Activated T-cell treated with anti-CD3 and anti-CD28 coated beads, Interleukin-2, amount 50 U/mL, for 24 hours (primary cell): ENCODE results near the gene SFMBT2.
A peak's percentile ranks its signal among the peaks of the same experiment; 100 is the strongest.
"Not testable (repeated sequence)": the region's sequence is repeated elsewhere in the genome, so short reads cannot be mapped to it uniquely, and the experiment has no call there.

Source experiments
- DNase-seq: peaks from one replicate; pipeline ENCODE4 v3.0.0-alpha.2; 2020
- H3K27ac Mint-ChIP-seq: 2 replicates; pipeline ENCODE4 v1.8.0; 2020; ENCODE audit warnings: mild to moderate bottlenecking, mixed read lengths
- H3K27me3 Mint-ChIP-seq: 2 replicates; pipeline ENCODE4 v1.8.0; 2020; ENCODE audit warnings: mixed read lengths
- H3K36me3 Mint-ChIP-seq: 2 replicates; pipeline ENCODE4 v1.8.0; 2020; ENCODE audit warnings: low read depth, mixed read lengths
- H3K4me1 Mint-ChIP-seq: 2 replicates; pipeline ENCODE4 v1.8.0; 2020; ENCODE audit warnings: low read depth, mixed read lengths
- H3K4me3 Mint-ChIP-seq: 2 replicates; pipeline ENCODE4 v1.8.0; 2020; ENCODE audit warnings: mild to moderate bottlenecking, moderate library complexity, mixed read lengths
- H3K9me3 Mint-ChIP-seq: 2 replicates; pipeline ENCODE4 v1.8.0; 2020; ENCODE audit warnings: mixed read lengths

SFMBT2 gene

GRCh38 chr10:7233259-7233991 is 177.4 kb downstream of the SFMBT2 start:
- H3K9me3 Mint-ChIP-seq: peaks cover 4% of the 10 kb centered on the region
- no peaks in the 10 kb centered on the region for H3K27me3 Mint-ChIP-seq
- peaks cover 83% of the 10 kb centered on the region for H3K36me3 Mint-ChIP-seq
- H3K4me3 Mint-ChIP-seq: no peak overlapping the region
- H3K4me1 Mint-ChIP-seq: peaks cover 23% of the 10 kb centered on the region
- H3K27ac Mint-ChIP-seq: no peak overlapping the region
- DNase-seq: no peak

- Mint-ChIP-seq H3K36me3 (peaks cover 83% of the 10 kb centered on the region), H3K4me1 (peaks cover 16% of the 10 kb centered on the region), H3K27me3 (no peaks in the 10 kb centered on the region), H3K4me3 (no peak overlapping the region), H3K9me3 (no peaks in the 10 kb centered on the region), H3K27ac (no peak overlapping the region)
- no peak for DNase-seq
Measured at GRCh38 chr10:7231509-7232414, 179.1 kb downstream of the SFMBT2 start.

- Mint-ChIP-seq H3K36me3 (peaks cover 85% of the 10 kb centered on the region), H3K9me3 (peaks cover 4% of the 10 kb centered on the region), H3K4me1 (peaks cover 16% of the 10 kb centered on the region), H3K27ac (no peak overlapping the region), H3K4me3 (no peak overlapping the region), H3K27me3 (no peaks in the 10 kb centered on the region)
- DNase-seq: no peak
Measured at GRCh38 chr10:7230951-7231350, 179.9 kb downstream of the SFMBT2 start.

GRCh38 chr10:7230036-7230435 is 180.8 kb downstream of the SFMBT2 start:
- peaks cover 14% of the 10 kb centered on the region for H3K4me1 Mint-ChIP-seq
- no peaks in the 10 kb centered on the region for H3K27me3 Mint-ChIP-seq
- H3K9me3 Mint-ChIP-seq: peaks cover 12% of the 10 kb centered on the region
- H3K4me3 Mint-ChIP-seq: no peak overlapping the region
- H3K36me3 Mint-ChIP-seq: peaks cover 85% of the 10 kb centered on the region
- H3K27ac Mint-ChIP-seq: peak overlapping the region; percentile 44
- DNase-seq: no peak

GRCh38 chr10:7225133-7225532 is 185.7 kb downstream of the SFMBT2 start:
- DNase-seq: no peak
- peaks cover 79% of the 10 kb centered on the region for H3K36me3 Mint-ChIP-seq
- H3K4me1 Mint-ChIP-seq: no peaks in the 10 kb centered on the region
- peaks cover 24% of the 10 kb centered on the region for H3K9me3 Mint-ChIP-seq
- H3K4me3 Mint-ChIP-seq: no peak overlapping the region
- H3K27ac Mint-ChIP-seq: no peak overlapping the region
- H3K27me3 Mint-ChIP-seq: no peaks in the 10 kb centered on the region

GRCh38 chr10:7218968-7219367 is 191.9 kb downstream of the SFMBT2 start:
- H3K27ac Mint-ChIP-seq: no peak overlapping the region
- H3K36me3 Mint-ChIP-seq: peaks cover 85% of the 10 kb centered on the region
- H3K27me3 Mint-ChIP-seq: no peaks in the 10 kb centered on the region

GRCh38 chr10:7212696-7213095 is 198.1 kb downstream of the SFMBT2 start:
- not testable (repeated sequence) for H3K27me3 Mint-ChIP-seq, H3K4me1 Mint-ChIP-seq, H3K9me3 Mint-ChIP-seq, H3K4me3 Mint-ChIP-seq, DNase-seq, H3K27ac Mint-ChIP-seq
- H3K36me3 Mint-ChIP-seq: peaks cover 93% of the 10 kb centered on the region

More at GRCh38 chr10:7218968-7219367, 191.9 kb downstream of the SFMBT2 start:
- H3K9me3 Mint-ChIP-seq: peaks cover 4% of the 10 kb centered on the region
- H3K4me1 Mint-ChIP-seq: no peaks in the 10 kb centered on the region
- DNase-seq: no peak
- H3K4me3 Mint-ChIP-seq: no peak overlapping the region

GRCh38 chr10:7211857-7212577 is 198.8 kb downstream of the SFMBT2 start:
- H3K36me3 Mint-ChIP-seq: peaks cover 92% of the 10 kb centered on the region
- H3K27ac Mint-ChIP-seq: no peak overlapping the region
- no peak overlapping the region for H3K4me3 Mint-ChIP-seq
- no peak for DNase-seq
- no peaks in the 10 kb centered on the region for H3K27me3 Mint-ChIP-seq
- H3K4me1 Mint-ChIP-seq: peaks cover 8% of the 10 kb centered on the region
- H3K9me3 Mint-ChIP-seq: no peaks in the 10 kb centered on the region

GRCh38 chr10:7210516-7210915 is 200.3 kb downstream of the SFMBT2 start:
- DNase-seq: no peak
- Mint-ChIP-seq H3K4me3 (no peak overlapping the region), H3K9me3 (no peaks in the 10 kb centered on the region), H3K27ac (no peak overlapping the region), H3K4me1 (peaks cover 8% of the 10 kb centered on the region), H3K36me3 (peaks cover 91% of the 10 kb centered on the region), H3K27me3 (no peaks in the 10 kb centered on the region)

- peaks cover 8% of the 10 kb centered on the region for H3K4me1 Mint-ChIP-seq
- no peak for DNase-seq
- H3K27me3 Mint-ChIP-seq: no peaks in the 10 kb centered on the region
- no peaks in the 10 kb centered on the region for H3K9me3 Mint-ChIP-seq
- no peak overlapping the region for H3K4me3 Mint-ChIP-seq
- no peak overlapping the region for H3K27ac Mint-ChIP-seq
- H3K36me3 Mint-ChIP-seq: peaks cover 90% of the 10 kb centered on the region
Measured at GRCh38 chr10:7209458-7209857, 201.4 kb downstream of the SFMBT2 start.

- no peak for DNase-seq
- Mint-ChIP-seq H3K4me3 (no peak overlapping the region), H3K36me3 (peaks cover 90% of the 10 kb centered on the region), H3K4me1 (peaks cover 8% of the 10 kb centered on the region), H3K9me3 (no peaks in the 10 kb centered on the region), H3K27me3 (no peaks in the 10 kb centered on the region), H3K27ac (peak overlapping the region; percentile 22)
Measured at GRCh38 chr10:7206412-7207100, 204.3 kb downstream of the SFMBT2 start.

- no peak for DNase-seq
- Mint-ChIP-seq H3K4me3 (no peak overlapping the region), H3K9me3 (no peaks in the 10 kb centered on the region), H3K27me3 (no peaks in the 10 kb centered on the region), H3K4me1 (peaks cover 8% of the 10 kb centered on the region), H3K27ac (no peak overlapping the region), H3K36me3 (peaks cover 92% of the 10 kb centered on the region)
Measured at GRCh38 chr10:7205656-7206055, 205.2 kb downstream of the SFMBT2 start.

- H3K27me3 Mint-ChIP-seq: no peaks in the 10 kb centered on the region
- peak overlapping the region; percentile 29 for H3K27ac Mint-ChIP-seq
- H3K4me1 Mint-ChIP-seq: peaks cover 14% of the 10 kb centered on the region
- DNase-seq: no peak
- peaks cover 94% of the 10 kb centered on the region for H3K36me3 Mint-ChIP-seq
- H3K4me3 Mint-ChIP-seq: no peak overlapping the region
- no peaks in the 10 kb centered on the region for H3K9me3 Mint-ChIP-seq
Measured at GRCh38 chr10:7202793-7203355, 208.0 kb downstream of the SFMBT2 start.
